ENCODE results near the gene PLPP1.

Gene PLPP1

GRCh38 chr5:55385227-55385626 lies 149.5 kb downstream of the PLPP1 start:
- no peak for DNase-seq (ENCODE audit: low read depth in 1 of 2, low spot score in 1 of 2)
- TF ChIP-seq POLR2AphosphoS5 (IDR thresholded peaks at IDR 0.05; ENCODE audit: low read depth) (no peak), SPI1 (IDR thresholded peaks at IDR 0.05; ENCODE audit: borderline replicate concordance, low read depth) (no peak), GABPA (IDR thresholded peaks at IDR 0.05; ENCODE audit: low read depth) (no peak), REST (IDR thresholded peaks at IDR 0.05; ENCODE audit: insufficient replicate concordance, low read depth) (no peak)
- TF ChIP-seq, protein P1, sequence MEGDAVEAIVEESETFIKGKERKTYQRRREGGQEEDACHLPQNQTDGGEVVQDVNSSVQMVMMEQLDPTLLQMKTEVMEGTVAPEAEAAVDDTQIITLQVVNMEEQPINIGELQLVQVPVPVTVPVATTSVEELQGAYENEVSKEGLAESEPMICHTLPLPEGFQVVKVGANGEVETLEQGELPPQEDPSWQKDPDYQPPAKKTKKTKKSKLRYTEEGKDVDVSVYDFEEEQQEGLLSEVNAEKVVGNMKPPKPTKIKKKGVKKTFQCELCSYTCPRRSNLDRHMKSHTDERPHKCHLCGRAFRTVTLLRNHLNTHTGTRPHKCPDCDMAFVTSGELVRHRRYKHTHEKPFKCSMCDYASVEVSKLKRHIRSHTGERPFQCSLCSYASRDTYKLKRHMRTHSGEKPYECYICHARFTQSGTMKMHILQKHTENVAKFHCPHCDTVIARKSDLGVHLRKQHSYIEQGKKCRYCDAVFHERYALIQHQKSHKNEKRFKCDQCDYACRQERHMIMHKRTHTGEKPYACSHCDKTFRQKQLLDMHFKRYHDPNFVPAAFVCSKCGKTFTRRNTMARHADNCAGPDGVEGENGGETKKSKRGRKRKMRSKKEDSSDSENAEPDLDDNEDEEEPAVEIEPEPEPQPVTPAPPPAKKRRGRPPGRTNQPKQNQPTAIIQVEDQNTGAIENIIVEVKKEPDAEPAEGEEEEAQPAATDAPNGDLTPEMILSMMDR (IDR thresholded peaks at IDR 0.05; ENCODE audit: insufficient read depth, low read length): no peak
- H3K27me3 ChIP-seq (ENCODE audit: insufficient read depth, poor library complexity, severe bottlenecking): no peaks in the 10 kb centered on the region
- no peak overlapping the region for H3K27ac ChIP-seq (replicated peaks)
- H3K4me3 ChIP-seq (replicated peaks; ENCODE audit: insufficient read depth, low read length): no peak overlapping the region

GRCh38 chr5:55384072-55384471 lies 150.7 kb downstream of the PLPP1 start:
- DNase-seq (ENCODE audit: low read depth in 1 of 2, low spot score in 1 of 2): no peak
- H3K4me3 ChIP-seq (replicated peaks; ENCODE audit: insufficient read depth, low read length): no peak overlapping the region
- no peak overlapping the region for H3K27ac ChIP-seq (replicated peaks)
- H3K27me3 ChIP-seq (ENCODE audit: insufficient read depth, poor library complexity, severe bottlenecking): no peaks in the 10 kb centered on the region
- no peak for TF ChIP-seq GABPA (IDR thresholded peaks at IDR 0.05; ENCODE audit: low read depth)
- TF ChIP-seq REST (IDR thresholded peaks at IDR 0.05; ENCODE audit: insufficient replicate concordance, low read depth): no peak
- TF ChIP-seq POLR2AphosphoS5 (IDR thresholded peaks at IDR 0.05; ENCODE audit: low read depth): no peak
- TF ChIP-seq, protein P1 (IDR thresholded peaks at IDR 0.05; ENCODE audit: insufficient read depth, low read length): no peak
- no peak for TF ChIP-seq SPI1 (IDR thresholded peaks at IDR 0.05; ENCODE audit: borderline replicate concordance, low read depth)

- TF ChIP-seq SPI1 (IDR thresholded peaks at IDR 0.05; ENCODE audit: borderline replicate concordance, low read depth) (no peak), REST (IDR thresholded peaks at IDR 0.05; ENCODE audit: insufficient replicate concordance, low read depth) (no peak)
- TF ChIP-seq, protein P1 (IDR thresholded peaks at IDR 0.05; ENCODE audit: insufficient read depth, low read length): no peak
- no peak for DNase-seq (ENCODE audit: low read depth in 1 of 2, low spot score in 1 of 2)
- H3K27ac ChIP-seq (replicated peaks): no peak overlapping the region
- no peaks in the 10 kb centered on the region for H3K27me3 ChIP-seq (ENCODE audit: insufficient read depth, poor library complexity, severe bottlenecking)
- H3K4me3 ChIP-seq (replicated peaks; ENCODE audit: insufficient read depth, low read length): no peak overlapping the region
Observed at GRCh38 chr5:55383254-55383653, 151.5 kb downstream of the PLPP1 start.
